H1 (cell line): ENCODE results near the gene CFAP74. TPM values are rescaled to one million over a fixed set of nuclear protein-coding genes. Genes with fewer than 3 reads are reported as not detected.

ENCODE experiments used
- CEBPB ChIP-seq: IDR thresholded peaks from 2 replicates; pipeline ENCODE4 v1.6.1; 2012; ENCODE audit warnings: low read depth, low read length
- CREB1 ChIP-seq: IDR thresholded peaks from 2 replicates; pipeline ENCODE4 v1.6.1; 2012; ENCODE audit warnings: inconsistent platforms
- RFX5 ChIP-seq: IDR thresholded peaks from 2 replicates; pipeline ENCODE4 v1.6.1; 2011; ENCODE audit warnings: low read depth, low read length, improper control_type of control experiment, borderline replicate concordance
- SAP30 ChIP-seq: fragments of 300-600 bp; sonication (generic); IDR thresholded peaks from 2 replicates; pipeline ENCODE4 v1.7.1; 2012; ENCODE audit warnings: low read length, moderate library complexity, mild to moderate bottlenecking, inconsistent platforms; ENCODE audit not compliant: insufficient read depth, insufficient replicate concordance
- SIN3A ChIP-seq, 2 experiments: IDR thresholded peaks in 1 of 2; conservative IDR thresholded peaks in 1 of 2; 2 replicates each; pipeline ENCODE4 v1.6.1; 2011 to 2012; ENCODE audit warnings: low read length in 2 of 2, improper control_type of control experiment in 1 of 2, low read depth in 1 of 2, mild to moderate bottlenecking in 1 of 2
- polyA plus RNA-seq, 7 experiments: library from polyadenylated mRNA; depleted of rRNA in 3 of 7; stranded (reverse) in 5 of 7; unstranded in 2 of 7; fragments of >200 nt in 5 of 7; fragments of 200-250 nt in 2 of 7; gene quantifications; 1 replicate in 5 of 7; 2 replicates in 1 of 7; 4 replicates in 1 of 7; pipeline versions ENCODE4 v1.2.1 to v1.2.3, GENCODE V29; 2011 to 2013; ENCODE audit warnings: missing spikeins in 2 of 7, mixed read lengths in 2 of 7
- total RNA-seq: library from RNA; stranded (reverse); fragmentation: NEBNext Ultra II Directional; extraction: Animal tissue kit (Norgen Biotek cat#: 25700); gene quantifications from 2 replicates; pipeline ENCODE4 v1.2.1, GENCODE V29; 2021

The CFAP74 gene
- total and polyA plus RNA-seq, 2 of the 8 experiments (the other 6 are each of a cell fraction or from before 2014, with no cell fraction given), result 0.09 to 0.20 TPM

GRCh38 chr1:1893291-1893985 lies 110.1 kb downstream of the CFAP74 start (continued):
- TF ChIP-seq CEBPB, result no peak
- TF ChIP-seq CREB1, result no peak
- no peak for TF ChIP-seq SIN3A (conservative IDR thresholded peaks at IDR 0.05 in 1 of 2, IDR thresholded peaks at IDR 0.05 in 1 of 2; ENCODE audit: low read depth in 1 of 2, low read length in 2 of 2)
- no peak for TF ChIP-seq SAP30
- no peak for TF ChIP-seq RFX5
- TF ChIP-seq, all 59 proteins: peak for 0
